HTR-8/SVneo (cell line): ENCODE results near the gene TNIP2.

Source experiments
- DNase-seq: peaks from one replicate; pipeline ENCODE4 v3.0.0; 2011; ENCODE audit warnings: low spot score, mixed read lengths; ENCODE audit not compliant: insufficient read length
- FAIRE-seq: peaks from 2 replicates; lab custom pipeline; 2011; peaks lifted over from hg19 to GRCh38; lab: Jason Lieb, UNC

The TNIP2 gene

GRCh38 chr4:2794486-2795299 is 38.6 kb upstream of the TNIP2 start:
- no peak for DNase-seq
- peak; percentile 72 for FAIRE-seq

- FAIRE-seq (peak; percentile 54), DNase-seq (no peak)
Observed at GRCh38 chr4:2793586-2794485, 37.7 kb upstream of the TNIP2 start.

GRCh38 chr4:2792711-2793585 is 36.8 kb upstream of the TNIP2 start, which contains the start of gene SH3BP2:
TSS of gene SH3BP2 (plus strand) at chr4:2793085. CDS start at chr4:2820618, 27,533 bp downstream.
- FAIRE-seq (no peak), DNase-seq (peak; percentile 78)

GRCh38 chr4:2792396-2792710 is 36.2 kb upstream of the TNIP2 start:
- no peak for DNase-seq
- no peak for FAIRE-seq

GRCh38 chr4:2791518-2792395 is 35.6 kb upstream of the TNIP2 start:
- FAIRE-seq: no peak

GRCh38 chr4:2790583-2791517 is 34.7 kb upstream of the TNIP2 start:
- FAIRE-seq (no peak), DNase-seq (no peak)

More at GRCh38 chr4:2791518-2792395, 35.6 kb upstream of the TNIP2 start:
- no peak for DNase-seq

- DNase-seq (no peak), FAIRE-seq (no peak)
Observed at GRCh38 chr4:2789793-2790582, 33.9 kb upstream of the TNIP2 start.

GRCh38 chr4:2789351-2789750 is 33.2 kb upstream of the TNIP2 start:
- FAIRE-seq: no peak

GRCh38 chr4:2788532-2789103 is 32.5 kb upstream of the TNIP2 start:
- no peak for DNase-seq
- FAIRE-seq: no peak

More at GRCh38 chr4:2789351-2789750, 33.2 kb upstream of the TNIP2 start:
- DNase-seq: no peak

GRCh38 chr4:2788101-2788500 is 32.0 kb upstream of the TNIP2 start:
- FAIRE-seq: peak; percentile 16

GRCh38 chr4:2787230-2788100 is 31.3 kb upstream of the TNIP2 start:
- DNase-seq: no peak
- no peak for FAIRE-seq

More at GRCh38 chr4:2788101-2788500, 32.0 kb upstream of the TNIP2 start:
- no peak for DNase-seq

GRCh38 chr4:2786794-2787229 is 30.7 kb upstream of the TNIP2 start:
- FAIRE-seq (no peak), DNase-seq (no peak)

GRCh38 chr4:2786152-2786671 is 30.1 kb upstream of the TNIP2 start:
- FAIRE-seq (no peak), DNase-seq (no peak)

- DNase-seq (no peak), FAIRE-seq (no peak)
Observed at GRCh38 chr4:2785613-2786012, 29.5 kb upstream of the TNIP2 start.

GRCh38 chr4:2783790-2784189 is 27.7 kb upstream of the TNIP2 start:
- FAIRE-seq (no peak), DNase-seq (no peak)

- FAIRE-seq: no peak
Observed at GRCh38 chr4:2781911-2782310, 25.8 kb upstream of the TNIP2 start.

More at GRCh38 chr4:2781911-2782310, 25.8 kb upstream of the TNIP2 start:
- DNase-seq: no peak
